IMR-90 (cell line): ENCODE results near the gene HOXA3. TPM values are rescaled to one million over a fixed set of nuclear protein-coding genes. Genes with fewer than 3 reads are reported as not detected.

Source experiments
- ATAC-seq: fragments of 200-7000 bp; cut with Tn5 transposase; 2 replicates; pipeline ENCODE4 v1.9.1; 2020; ENCODE audit warnings: low read depth, mild to moderate bottlenecking, moderate library complexity
- BruUV-seq: library from RNA; stranded (reverse); fragments of 400-500 nt; replicated peaks from 2 replicates; lab custom pipeline; 2021; lab: Mats Ljungman, UMichigan
- CTCF ChIA-PET: fragments of 300-600 bp; formaldehyde crosslinking; extraction: SDS; loops from one replicate; lab custom pipeline; 2021; ENCODE audit warnings: antibody characterized with exemption; lab: Yijun Ruan, JAX
- POLR2A ChIA-PET: fragments of 300-600 bp; sonication (Branson Sonifier 250); formaldehyde crosslinking; loops from one replicate; lab custom pipeline; 2022; ENCODE audit warnings: antibody characterized with exemption; ENCODE audit not compliant: unreplicated experiment; lab: Charles Lee
- DNase-seq: peaks from one replicate; pipeline ENCODE4 v3.0.0; 2013
- H2AFZ ChIP-seq: replicated peaks from 2 replicates; pipeline ENCODE3; 2013; ENCODE audit warnings: low read length, mild to moderate bottlenecking; ENCODE audit not compliant: poor library complexity
- H2AK5ac ChIP-seq: 2 replicates; pipeline ENCODE4 v1.6.1; 2013; ENCODE audit warnings: low read depth, low read length, inconsistent platforms
- H2AK9ac ChIP-seq: replicated peaks from 2 replicates; pipeline ENCODE3; 2013; ENCODE audit warnings: mild to moderate bottlenecking, low read depth, low read length, moderate library complexity; ENCODE audit not compliant: poor library complexity
- H2BK120ac ChIP-seq: 2 replicates; pipeline ENCODE4 v1.6.1; 2013; ENCODE audit warnings: low read depth, low read length, inconsistent platforms
- H2BK15ac ChIP-seq: 3 replicates; pipeline ENCODE4 v1.6.1; 2013; ENCODE audit warnings: low read depth, low read length, inconsistent platforms
- H2BK20ac ChIP-seq: 2 replicates; pipeline ENCODE4 v1.6.1; 2013; ENCODE audit warnings: low read depth, mild to moderate bottlenecking, inconsistent platforms, low read length, moderate library complexity
- H2BK5ac ChIP-seq: 2 replicates; pipeline ENCODE4 v1.6.1; 2013; ENCODE audit warnings: mild to moderate bottlenecking, low read depth, low read length, inconsistent platforms; ENCODE audit not compliant: poor library complexity, severe bottlenecking
- H3K14ac ChIP-seq: replicated peaks from 2 replicates; pipeline ENCODE4 v1.6.1; 2013; ENCODE audit warnings: low read depth, low read length, inconsistent platforms
- H3K18ac ChIP-seq: 2 replicates; pipeline ENCODE4 v1.6.1; 2013; ENCODE audit warnings: low read depth, low read length, control low read depth
- H3K23ac ChIP-seq: 2 replicates; pipeline ENCODE4 v1.6.1; 2013; ENCODE audit warnings: low read depth, low read length, inconsistent platforms
- H3K27ac ChIP-seq: 2 replicates; pipeline ENCODE4 v1.5.1; 2013; ENCODE audit warnings: mild to moderate bottlenecking, control low read depth, low read length; ENCODE audit not compliant: insufficient read depth
- H3K27me3 ChIP-seq: 2 replicates; pipeline ENCODE4 v1.6.1; 2013; ENCODE audit warnings: low read length; ENCODE audit not compliant: control insufficient read depth, insufficient read depth
- H3K36me3 ChIP-seq: 2 replicates; pipeline ENCODE4 v1.6.1; 2013; ENCODE audit warnings: low read length, mixed read lengths; ENCODE audit not compliant: control insufficient read depth, insufficient read depth
- H3K4ac ChIP-seq: 2 replicates; pipeline ENCODE4 v1.6.1; 2013; ENCODE audit warnings: low read depth, low read length, inconsistent platforms
- H3K4me1 ChIP-seq: 2 replicates; pipeline ENCODE4 v1.6.1; 2013; ENCODE audit warnings: low read length, mixed read lengths; ENCODE audit not compliant: control insufficient read depth, insufficient read depth
- H3K4me2 ChIP-seq: 2 replicates; pipeline ENCODE4 v1.6.1; 2013; ENCODE audit warnings: low read depth, mild to moderate bottlenecking, control low read depth, low read length, moderate library complexity
- H3K4me3 ChIP-seq: 2 replicates; pipeline ENCODE4 v1.5.1; 2013; ENCODE audit warnings: low read depth, mild to moderate bottlenecking, control low read depth, low read length, moderate library complexity; ENCODE audit not compliant: insufficient read depth
- H3K56ac ChIP-seq: 2 replicates; pipeline ENCODE4 v1.6.1; 2013; ENCODE audit warnings: low read length, inconsistent platforms; ENCODE audit not compliant: insufficient read depth; ENCODE audit errors: extremely low read depth
- H3K79me1 ChIP-seq, 2 experiments: 2 replicates each; pipeline ENCODE4 v1.6.1; 2013; ENCODE audit warnings: low read length in 2 of 2, inconsistent platforms in 1 of 2, low read depth in 1 of 2
- H3K9ac ChIP-seq: 2 replicates; pipeline ENCODE4 v1.6.1; 2013; ENCODE audit warnings: low read depth, low read length, control low read depth
- H3K9me1 ChIP-seq: 2 replicates; pipeline ENCODE4 v1.6.1; 2013; ENCODE audit warnings: low read length, inconsistent platforms; ENCODE audit not compliant: insufficient read depth
- H3K9me3 ChIP-seq: 2 replicates; pipeline ENCODE4 v1.6.1; 2013; ENCODE audit warnings: low read length; ENCODE audit not compliant: control insufficient read depth, insufficient read depth
- H4K20me1 ChIP-seq: 2 replicates; pipeline ENCODE4 v1.6.1; 2013; ENCODE audit warnings: low read length, inconsistent platforms; ENCODE audit not compliant: insufficient read depth
- H4K5ac ChIP-seq: 2 replicates; pipeline ENCODE4 v1.6.1; 2013; ENCODE audit warnings: mild to moderate bottlenecking, low read depth, low read length, control low read depth
- H4K8ac ChIP-seq, 2 experiments: 2 replicates each; pipeline ENCODE4 v1.6.1; 2013; ENCODE audit warnings: low read depth in 2 of 2, low read length in 2 of 2, control low read depth in 1 of 2, inconsistent platforms in 1 of 2
- H4K91ac ChIP-seq: 2 replicates; pipeline ENCODE4 v1.6.1; 2013; ENCODE audit warnings: low read depth, low read length, inconsistent platforms; ENCODE audit not compliant: insufficient read depth
- BHLHE40 ChIP-seq: fragments of 150-350 bp; IDR thresholded peaks from 2 replicates; pipeline ENCODE4 v1.6.1; 2016; ENCODE audit warnings: mild to moderate bottlenecking, low read depth, low read length
- CEBPB ChIP-seq: IDR thresholded peaks from 2 replicates; pipeline ENCODE4 v1.6.1; 2012; ENCODE audit warnings: low read depth, low read length, improper control_type of control experiment
- CHD1 ChIP-seq: IDR thresholded peaks from 2 replicates; pipeline ENCODE4 v1.6.1; 2012; ENCODE audit warnings: low read depth, low read length, improper control_type of control experiment
- CTCF ChIP-seq: conservative IDR thresholded peaks from 2 replicates; pipeline ENCODE4 v1.5.1; 2012; ENCODE audit warnings: mild to moderate bottlenecking, low read depth, low read length, improper control_type of control experiment
- ELK1 ChIP-seq: fragments of 150-350 bp; IDR thresholded peaks from 2 replicates; pipeline ENCODE4 v1.6.1; 2016; ENCODE audit warnings: low read depth, mild to moderate bottlenecking, low read length, moderate library complexity, borderline replicate concordance
- FOS ChIP-seq: fragments of 150-350 bp; IDR thresholded peaks from 2 replicates; pipeline ENCODE4 v1.6.1; 2016; ENCODE audit warnings: low read depth, low read length
- MAFK ChIP-seq: IDR thresholded peaks from 2 replicates; pipeline ENCODE4 v1.6.1; 2012; ENCODE audit warnings: low read depth, low read length, improper control_type of control experiment
- MAZ ChIP-seq: IDR thresholded peaks from 2 replicates; pipeline ENCODE4 v1.6.1; 2012; ENCODE audit warnings: low read depth, mild to moderate bottlenecking, low read length, improper control_type of control experiment, moderate library complexity, borderline replicate concordance
- MXI1 ChIP-seq: IDR thresholded peaks from 2 replicates; pipeline ENCODE4 v1.6.1; 2012; ENCODE audit warnings: low read depth, mild to moderate bottlenecking, low read length, moderate library complexity, borderline replicate concordance
- NFE2L2 ChIP-seq: fragments of 150-350 bp; IDR thresholded peaks from 2 replicates; pipeline ENCODE4 v1.6.1; 2016; ENCODE audit warnings: low read depth, mild to moderate bottlenecking, low read length
- POLR2A ChIP-seq: IDR thresholded peaks from 2 replicates; pipeline ENCODE4 v1.6.1; 2012; ENCODE audit warnings: mild to moderate bottlenecking, low read depth, low read length
- RAD21 ChIP-seq: IDR thresholded peaks from 2 replicates; pipeline ENCODE4 v1.6.1; 2012; ENCODE audit warnings: low read length, improper control_type of control experiment
- RCOR1 ChIP-seq: IDR thresholded peaks from 2 replicates; pipeline ENCODE4 v1.6.1; 2012; ENCODE audit warnings: mild to moderate bottlenecking, low read length, improper control_type of control experiment; ENCODE audit not compliant: insufficient replicate concordance
- RFX5 ChIP-seq: IDR thresholded peaks from 2 replicates; pipeline ENCODE4 v1.8.0; 2012; ENCODE audit warnings: low read depth, mild to moderate bottlenecking, low read length, moderate library complexity
- SMC3 ChIP-seq: fragments of 150-350 bp; IDR thresholded peaks from 2 replicates; pipeline ENCODE4 v1.6.1; 2016; ENCODE audit warnings: low read depth, mild to moderate bottlenecking, antibody characterized with exemption, low read length, moderate library complexity
- USF2 ChIP-seq: fragments of 150-350 bp; IDR thresholded peaks from 2 replicates; pipeline ENCODE4 v1.6.1; 2017; ENCODE audit warnings: mild to moderate bottlenecking, antibody characterized with exemption, low read length, low read depth
- WGBS, 2 experiments: methylation state at CpG; one replicate each; pipeline versions ENCODE4 v1.1.5 to v1.1.7; 2013; ENCODE audit warnings: missing lambda C conversion rate in 2 of 2; ENCODE audit not compliant: insufficient read length in 1 of 2; ENCODE audit errors: extremely low coverage in 2 of 2; 5-methylcytosine and 5-hydroxymethylcytosine counted together
- dilution Hi-C: fragments of 300-500 bp; cut with HindIII; formaldehyde crosslinking; loops from one replicate; pipeline ENCODE4 v1.14.3; 2018; ENCODE audit warnings: low sequenced_read_pairs; ENCODE audit not compliant: unreplicated experiment
- in situ Hi-C: fragments of 300-500 bp; cut with MboI; formaldehyde crosslinking; loops from 3 replicates; pipeline ENCODE4 v1.14.3; 2019; ENCODE audit warnings: low sequenced_read_pairs, inconsistent platforms, mixed read lengths
- intact Hi-C: fragments of 100-400 bp; cut with micrococcal nuclease; formaldehyde crosslinking; loops from 2 replicates; pipeline ENCODE4 v1.10.0; 2022
- polyA plus RNA-seq, 3 experiments: library from polyadenylated mRNA; depleted of rRNA; stranded (reverse); fragments of >200 nt; gene quantifications; 2 replicates each; pipeline ENCODE4 v1.2.3, GENCODE V29; 2012; ENCODE audit warnings: low replicate concordance in 1 of 3
- total RNA-seq: library from RNA; depleted of rRNA; stranded (reverse); fragments of >200 nt; gene quantifications from 2 replicates; pipeline ENCODE4 v1.2.3, GENCODE V29; 2012

Gene HOXA3
- total and polyA plus RNA-seq, 2 of the 4 experiments (the other 2 are of a cell fraction): 0.90 to 5.4 TPM

- Histone ChIP-seq H2AK9ac (no peak overlapping the region), H2BK20ac (no peak overlapping the region), H4K91ac (no peak overlapping the region), H4K5ac (no peak overlapping the region), H3K27ac (no peak overlapping the region), H2BK15ac (no peak overlapping the region), H2AFZ (no peak overlapping the region), H2BK5ac (no peak overlapping the region), H3K23ac (no peak overlapping the region), H3K27me3 (peaks cover 1% of the 10 kb centered on the region; the same call in 1 of the 2 replicates), H3K4me2 (no peak overlapping the region), H3K4me3 (no peak overlapping the region), H3K9me1 (no peaks in the 10 kb centered on the region), H3K18ac (no peak overlapping the region), H3K56ac (no peak overlapping the region), H3K4me1 (0 out of 2 replicates have a peak, but pooled peaks cover 1% of the 10 kb centered on the region), H2AK5ac (no peak overlapping the region), H3K9ac (no peak overlapping the region), H4K20me1 (no peaks in the 10 kb centered on the region), H3K79me1 (no peaks in the 10 kb centered on the region), H2BK120ac (no peak overlapping the region), H3K9me3 (no peaks in the 10 kb centered on the region), H3K4ac (no peak overlapping the region), H3K36me3 (no peaks in the 10 kb centered on the region), H3K14ac (no peak overlapping the region), H4K8ac (no peak overlapping the region)
- no peak for TF ChIP-seq MAFK
- no peak for TF ChIP-seq CEBPB
- no peak for TF ChIP-seq FOS
- TF ChIP-seq MAZ: no peak
- TF ChIP-seq SMC3: no peak
- no peak for TF ChIP-seq ELK1
- no peak for TF ChIP-seq CHD1
- no peak for TF ChIP-seq RAD21
- TF ChIP-seq CTCF: no peak
- TF ChIP-seq RFX5: no peak
- no peak for TF ChIP-seq POLR2A
- TF ChIP-seq MXI1: no peak
- TF ChIP-seq RCOR1: no peak
- TF ChIP-seq BHLHE40: no peak
- no peak for TF ChIP-seq USF2
- TF ChIP-seq NFE2L2: no peak
- WGBS, 2 experiments: no CpG with 5 or more reads among the region's 2 CpGs
- ATAC-seq: peak; percentile 37; the same call in 1 of the 2 replicates
- POLR2A ChIA-PET: interaction anchor here (0.7 kb wide), 1 partner anchor 376 kb away, joined by 7 read pairs; no protein-coding TSS in a partner anchor
- DNase-seq: no peak
- dilution Hi-C loops: no loop called here
- BruUV-seq: no TSS peak
- intact Hi-C loops: no loop called here
- in situ Hi-C loops: no loop called here
- CTCF ChIA-PET: interaction anchor here (0.7 kb wide), 1 partner anchor 182 kb away, joined by 3 read pairs; no protein-coding TSS in a partner anchor
Observed at GRCh38 chr7:27064159-27064558, 88.2 kb downstream of the HOXA3 start.
